Fibroblast of lung (primary cell): ENCODE data around the gene KCNK5. TPM values are rescaled to one million over a fixed set of nuclear protein-coding genes. Genes with fewer than 3 reads are reported as not detected.

Source experiments
- DNase-seq, 2 donors: peaks; one replicate each; pipeline versions ENCODE4 v3.0.0 to v3.0.0-alpha.2; 2010; ENCODE audit warnings: low read depth in 2 of 2
- H2AFZ ChIP-seq: 2 replicates; pipeline ENCODE4 v1.5.1; 2012; ENCODE audit warnings: low read length, control low read depth, inconsistent platforms
- H3K27ac ChIP-seq: 2 replicates; pipeline ENCODE4 v1.5.1; 2011; ENCODE audit warnings: low read length, control low read depth; ENCODE audit not compliant: insufficient read depth
- H3K27me3 ChIP-seq: 2 replicates; pipeline ENCODE4 v1.5.1; 2011; ENCODE audit warnings: mild to moderate bottlenecking, low read length; ENCODE audit not compliant: control insufficient read depth, insufficient read depth
- H3K36me3 ChIP-seq: 2 replicates; pipeline ENCODE4 v1.5.1; 2011; ENCODE audit warnings: low read length; ENCODE audit not compliant: control insufficient read depth, insufficient read depth
- H3K4me1 ChIP-seq: 2 replicates; pipeline ENCODE4 v1.5.1; 2011; ENCODE audit warnings: low read length; ENCODE audit not compliant: control insufficient read depth, insufficient read depth; ENCODE audit errors: extremely low read depth
- H3K4me2 ChIP-seq: 2 replicates; pipeline ENCODE4 v1.5.1; 2011; ENCODE audit warnings: low read length, control low read depth; ENCODE audit not compliant: insufficient read depth; ENCODE audit errors: extremely low read depth
- H3K4me3 ChIP-seq, 4 experiments: fragments of 200-600 bp in 1 of 4; sonication (generic) in 1 of 4; replicated peaks in 1 of 4; 2 replicates each; pipeline ENCODE4 v1.5.1; 2011 to 2016; ENCODE audit warnings: low read length in 4 of 4, low read depth in 3 of 4, mild to moderate bottlenecking in 3 of 4, control low read depth in 2 of 4, inconsistent platforms in 1 of 4, mixed read lengths in 1 of 4; ENCODE audit not compliant: insufficient read depth in 1 of 4; ENCODE audit errors: control extremely low read depth in 1 of 4
- H3K79me2 ChIP-seq: 2 replicates; pipeline ENCODE4 v1.5.1; 2012; ENCODE audit warnings: mild to moderate bottlenecking, low read length, inconsistent platforms; ENCODE audit not compliant: control insufficient read depth, insufficient read depth
- H3K9ac ChIP-seq: 2 replicates; pipeline ENCODE4 v1.5.1; 2011; ENCODE audit warnings: mild to moderate bottlenecking, low read length, control low read depth; ENCODE audit not compliant: insufficient read depth
- H3K9me3 ChIP-seq: 2 replicates; pipeline ENCODE4 v1.5.1; 2012; ENCODE audit warnings: low read depth, low read length; ENCODE audit not compliant: control insufficient read depth, insufficient read depth
- H4K20me1 ChIP-seq: 2 replicates; pipeline ENCODE4 v1.5.1; 2011; ENCODE audit warnings: low read length; ENCODE audit not compliant: control insufficient read depth, insufficient read depth; ENCODE audit errors: extremely low read depth
- EZH2 ChIP-seq: IDR thresholded peaks from 2 replicates; pipeline ENCODE4 v1.5.1; 2012; ENCODE audit warnings: low read length, control low read depth, mild to moderate bottlenecking; ENCODE audit errors: missing control alignments
- polyA plus RNA-seq, 2 donors: library from polyadenylated mRNA; depleted of rRNA in 1 of 2; stranded (reverse) in 1 of 2; unstranded in 1 of 2; fragments of >200 nt; gene quantifications; 2 replicates each; pipeline ENCODE4 v1.2.1, GENCODE V29; 2011 to 2012; ENCODE audit warnings: missing spikeins in 1 of 2
- total RNA-seq: library from RNA; depleted of rRNA; stranded (reverse); fragments of >200 nt; gene quantifications from 2 replicates; pipeline ENCODE4 v1.2.1, GENCODE V29; 2014
- TF ChIP-seq, protein P1 (sequence below), 2 donors: IDR thresholded peaks in 1 of 2; conservative IDR thresholded peaks in 1 of 2; 1 replicate in 1 of 2; 2 replicates in 1 of 2; pipeline ENCODE4 v1.5.1; 2011 to 2012; ENCODE audit warnings: low read length in 2 of 2, control low read depth in 1 of 2, inconsistent platforms in 1 of 2, low read depth in 1 of 2, mild to moderate bottlenecking in 1 of 2

The KCNK5 gene
- total and polyA plus RNA-seq, 2 donors (not counting 1 experiment from before 2014, with no cell fraction given) = under 0.01 to 0.02 TPM

DNA sequence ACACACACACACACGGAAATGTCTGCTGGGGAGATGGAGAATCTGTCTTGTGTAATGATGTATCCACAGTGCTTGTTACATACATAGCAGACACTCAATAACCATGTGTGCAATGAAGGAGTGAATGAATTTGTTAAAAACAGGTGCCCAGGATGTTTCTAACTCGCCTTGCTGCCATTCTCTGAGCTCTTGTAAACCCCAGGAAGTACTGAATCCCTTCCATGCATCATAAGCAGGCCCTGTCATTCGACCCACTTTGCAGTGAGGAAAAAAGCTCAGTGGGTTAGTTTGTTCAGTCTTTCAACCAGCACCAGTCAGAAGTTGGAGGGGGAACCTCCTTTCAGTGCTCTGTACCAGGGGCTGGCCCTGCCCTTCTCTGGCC is 1.4 kb upstream of the KCNK5 start:
- DNase-seq = no peak
- H3K27ac ChIP-seq = no peak overlapping the region
- H3K4me2 ChIP-seq = no peak overlapping the region
- no peak overlapping the region for H3K9ac ChIP-seq
- H2AFZ ChIP-seq = no peak overlapping the region
- no peaks in the 10 kb centered on the region for H3K9me3 ChIP-seq
- H3K36me3 ChIP-seq = no peaks in the 10 kb centered on the region
- no peaks in the 10 kb centered on the region for H3K4me1 ChIP-seq
- no peak for TF ChIP-seq EZH2
- TF ChIP-seq, protein P1, sequence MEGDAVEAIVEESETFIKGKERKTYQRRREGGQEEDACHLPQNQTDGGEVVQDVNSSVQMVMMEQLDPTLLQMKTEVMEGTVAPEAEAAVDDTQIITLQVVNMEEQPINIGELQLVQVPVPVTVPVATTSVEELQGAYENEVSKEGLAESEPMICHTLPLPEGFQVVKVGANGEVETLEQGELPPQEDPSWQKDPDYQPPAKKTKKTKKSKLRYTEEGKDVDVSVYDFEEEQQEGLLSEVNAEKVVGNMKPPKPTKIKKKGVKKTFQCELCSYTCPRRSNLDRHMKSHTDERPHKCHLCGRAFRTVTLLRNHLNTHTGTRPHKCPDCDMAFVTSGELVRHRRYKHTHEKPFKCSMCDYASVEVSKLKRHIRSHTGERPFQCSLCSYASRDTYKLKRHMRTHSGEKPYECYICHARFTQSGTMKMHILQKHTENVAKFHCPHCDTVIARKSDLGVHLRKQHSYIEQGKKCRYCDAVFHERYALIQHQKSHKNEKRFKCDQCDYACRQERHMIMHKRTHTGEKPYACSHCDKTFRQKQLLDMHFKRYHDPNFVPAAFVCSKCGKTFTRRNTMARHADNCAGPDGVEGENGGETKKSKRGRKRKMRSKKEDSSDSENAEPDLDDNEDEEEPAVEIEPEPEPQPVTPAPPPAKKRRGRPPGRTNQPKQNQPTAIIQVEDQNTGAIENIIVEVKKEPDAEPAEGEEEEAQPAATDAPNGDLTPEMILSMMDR (conservative IDR thresholded peaks at IDR 0.05 in 1 of 2, IDR thresholded peaks at IDR 0.05 in 1 of 2; ENCODE audit: low read depth in 1 of 2, low read length in 2 of 2) = no peak
- H4K20me1 ChIP-seq = no peaks in the 10 kb centered on the region
- H3K4me3 ChIP-seq = no peak overlapping the region
- no peaks in the 10 kb centered on the region for H3K79me2 ChIP-seq
- peaks cover 22% of the 10 kb centered on the region for H3K27me3 ChIP-seq

DNA sequence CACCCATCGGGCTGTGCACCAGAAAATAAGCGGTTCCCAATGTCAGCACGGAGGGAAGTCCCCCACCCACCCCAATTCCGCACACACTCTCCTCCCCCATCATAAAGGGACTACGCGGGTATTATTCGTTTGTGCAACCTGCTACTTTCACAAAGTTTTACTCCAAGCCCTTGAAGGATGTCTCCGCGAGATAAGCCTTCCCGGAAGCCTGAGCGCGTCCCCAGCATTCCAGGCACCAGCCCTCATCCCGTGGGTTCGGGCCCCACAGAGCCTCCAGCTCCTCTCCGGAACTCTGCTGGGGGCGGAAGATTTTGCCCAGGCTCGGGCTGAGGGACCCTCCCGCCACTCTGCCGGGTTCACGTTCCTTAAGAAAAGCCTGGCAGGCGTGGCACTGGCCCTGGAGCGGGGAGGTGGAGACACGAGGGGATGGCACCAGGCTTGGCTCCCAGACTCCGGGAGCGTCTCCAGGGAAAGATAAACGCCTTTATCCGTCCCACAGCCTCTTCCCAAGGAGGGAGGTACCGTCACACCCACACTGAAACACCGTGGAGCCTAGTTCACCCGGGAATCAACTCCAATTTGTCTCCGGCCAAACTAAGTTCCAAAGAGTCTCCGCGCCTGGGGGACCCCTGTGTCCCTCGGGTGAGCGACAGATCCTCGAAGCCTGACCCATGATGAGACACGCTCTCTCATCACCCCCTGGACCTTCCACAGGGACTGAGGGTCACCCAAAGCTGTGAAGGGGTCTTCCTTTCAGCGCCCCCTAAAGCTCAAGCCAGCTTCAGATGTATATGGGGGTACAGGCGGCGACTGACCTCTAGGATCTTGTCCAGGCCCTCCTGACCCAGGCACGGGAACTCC is 934 bp downstream of the KCNK5 start:
- Histone ChIP-seq H2AFZ (no peak overlapping the region), H3K4me2 (no peak overlapping the region)

DNA sequence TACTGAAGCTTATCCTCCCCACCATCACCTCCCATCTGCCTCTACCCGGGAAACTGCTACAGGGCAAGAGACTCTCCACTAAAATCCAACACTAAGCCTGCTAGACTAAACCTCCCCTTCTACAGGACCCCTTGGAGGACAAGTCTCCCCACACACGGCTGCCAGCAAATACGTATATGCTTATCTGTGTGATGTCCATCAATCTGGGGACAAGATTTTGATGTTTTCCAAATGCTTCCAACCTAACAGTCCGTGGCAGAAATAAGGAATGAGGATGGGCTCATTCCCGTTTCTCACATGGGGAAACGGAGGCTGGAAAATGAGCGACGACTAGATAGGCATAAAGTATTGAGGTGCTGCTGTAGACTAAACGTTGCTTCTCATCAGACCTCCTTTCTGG is 1.8 kb downstream of the KCNK5 start:
- no peak overlapping the region for H2AFZ ChIP-seq
- H4K20me1 ChIP-seq = no peaks in the 10 kb centered on the region
- peaks cover 22% of the 10 kb centered on the region for H3K27me3 ChIP-seq
- H3K9me3 ChIP-seq = no peaks in the 10 kb centered on the region
- no peaks in the 10 kb centered on the region for H3K36me3 ChIP-seq
- TF ChIP-seq, protein P1 (conservative IDR thresholded peaks at IDR 0.05 in 1 of 2, IDR thresholded peaks at IDR 0.05 in 1 of 2; ENCODE audit: low read depth in 1 of 2, low read length in 2 of 2) = no peak
- no peak for TF ChIP-seq EZH2
- DNase-seq = no peak
- H3K4me3 ChIP-seq = no peak overlapping the region
- no peaks in the 10 kb centered on the region for H3K4me1 ChIP-seq
- no peak overlapping the region for H3K4me2 ChIP-seq
- H3K27ac ChIP-seq = no peak overlapping the region
- no peaks in the 10 kb centered on the region for H3K79me2 ChIP-seq
- H3K9ac ChIP-seq = no peak overlapping the region

More for the DNA sequence above, 934 bp downstream of the KCNK5 start:
- Histone ChIP-seq H3K36me3 (no peaks in the 10 kb centered on the region), H3K27ac (no peak overlapping the region), H3K27me3 (peaks cover 22% of the 10 kb centered on the region), H3K9ac (no peak overlapping the region), H3K9me3 (no peaks in the 10 kb centered on the region), H3K79me2 (no peaks in the 10 kb centered on the region), H4K20me1 (no peaks in the 10 kb centered on the region), H3K4me3 (peak overlapping the region in 1 of 4 experiments; percentile 33), H3K4me1 (no peaks in the 10 kb centered on the region)
- no peak for DNase-seq
- no peak for TF ChIP-seq EZH2
- TF ChIP-seq, protein P1 (conservative IDR thresholded peaks at IDR 0.05 in 1 of 2, IDR thresholded peaks at IDR 0.05 in 1 of 2; ENCODE audit: low read depth in 1 of 2, low read length in 2 of 2) = no peak
